HTERT RPE-1 (cell line): ENCODE measurements around the gene CRABP1.

Experiments used
- in situ Hi-C: fragments of 300-500 bp; cut with MboI; formaldehyde crosslinking; loops from 4 replicates; pipeline ENCODE4 v1.14.3; 2020; ENCODE audit warnings: low sequenced_read_pairs

CRABP1 gene

DNA sequence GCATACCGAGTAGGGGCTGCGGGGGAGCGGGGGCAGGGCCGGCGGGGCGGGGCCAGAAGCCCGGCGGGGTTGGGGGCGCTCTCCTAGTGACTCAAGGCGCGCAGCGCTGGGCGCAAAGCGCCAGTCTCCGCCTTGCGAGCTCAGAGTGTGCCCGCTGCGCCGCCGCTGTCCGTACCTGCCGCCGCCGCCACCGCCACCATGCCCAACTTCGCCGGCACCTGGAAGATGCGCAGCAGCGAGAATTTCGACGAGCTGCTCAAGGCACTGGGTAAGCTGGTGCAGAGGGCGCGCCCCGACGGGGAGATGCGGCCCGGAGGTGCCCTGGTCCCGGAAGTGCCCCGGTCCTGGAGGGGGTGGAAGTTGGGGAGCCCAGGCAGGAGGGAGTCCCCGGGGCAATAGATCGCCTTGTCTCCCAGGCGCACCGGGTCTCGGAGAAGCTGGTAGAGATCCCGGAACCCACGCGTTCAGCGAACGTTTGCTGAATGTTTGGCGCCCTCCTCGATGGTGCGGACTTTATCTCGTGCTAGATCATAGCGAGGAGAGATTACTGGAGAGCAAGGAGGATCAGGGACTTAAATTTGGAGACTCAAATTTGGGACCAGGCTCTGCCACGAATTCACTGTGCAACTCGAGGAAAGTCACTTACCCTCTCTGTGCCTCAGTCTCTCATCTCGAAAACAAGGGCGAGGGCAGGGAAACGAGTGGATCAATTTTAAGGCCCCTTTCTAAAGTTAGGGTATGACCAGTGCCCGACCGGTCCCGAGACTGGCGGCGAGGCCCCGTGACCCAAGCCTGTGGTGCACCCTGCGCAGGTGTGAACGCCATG lies at the start of gene CRABP1:
CRABP1 (plus strand) TSS at position 123 of the 826 bp plus-strand sequence; CDS start at position 199, 76 bp downstream.
- in situ Hi-C loops, result no loop called here

DNA sequence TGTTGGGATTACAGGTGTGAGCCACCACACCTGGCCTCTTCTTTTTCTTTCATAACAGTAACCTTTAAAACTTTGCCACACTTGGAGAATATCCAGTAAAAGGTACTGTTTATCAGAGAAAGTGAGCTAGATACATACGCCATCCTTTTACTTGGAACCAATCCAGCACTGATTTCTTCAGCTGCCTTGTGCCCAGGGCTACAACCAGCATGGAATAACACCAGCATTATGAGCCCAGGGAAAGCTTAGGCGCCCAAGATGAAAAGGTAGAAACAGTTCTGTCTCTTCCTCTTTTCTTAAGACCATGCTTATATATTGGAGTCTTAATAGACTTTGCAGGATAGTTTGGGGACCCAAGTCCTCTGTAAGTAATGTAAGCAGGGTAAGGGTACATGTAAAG lies 49.1 kb upstream of the CRABP1 start:
- in situ Hi-C loops, result no loop called here

DNA sequence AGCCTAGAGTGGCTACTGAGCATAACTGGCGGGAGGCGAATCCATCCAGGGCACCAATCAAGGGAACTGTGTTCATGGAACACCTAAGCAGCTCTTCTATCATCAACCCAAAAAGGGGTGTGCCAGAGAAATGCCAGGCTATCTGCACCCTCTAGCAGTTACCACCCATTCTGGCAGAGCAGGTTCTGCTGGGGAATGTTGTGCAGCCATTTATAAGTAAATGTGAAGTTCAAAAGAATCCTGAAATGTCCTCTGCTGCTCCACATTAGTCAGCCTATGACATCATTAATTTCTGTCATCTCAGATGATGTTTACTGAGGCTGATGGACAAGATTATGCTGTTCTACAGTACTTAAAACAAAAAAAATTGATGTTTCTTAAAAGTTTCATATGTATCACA lies 48.5 kb upstream of the CRABP1 start:
- in situ Hi-C loops, result no loop called here

DNA sequence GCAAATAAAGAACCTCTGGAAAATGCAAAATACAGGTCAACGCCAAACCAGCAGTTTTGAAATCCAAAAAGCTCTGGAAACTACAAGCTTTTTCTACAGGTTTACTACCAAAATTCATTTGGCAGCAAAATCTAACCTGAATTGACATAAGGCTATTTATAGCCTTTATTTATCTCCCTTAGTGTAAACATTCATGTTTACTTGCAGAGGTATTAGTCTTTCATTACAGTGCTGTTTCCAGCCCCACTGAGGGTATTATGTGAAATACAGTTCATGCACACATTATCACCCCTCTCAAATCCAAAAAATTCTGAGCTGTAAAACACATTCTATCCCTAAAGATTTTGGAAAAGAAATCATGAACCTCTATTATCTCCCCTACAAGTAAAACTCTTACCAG lies 47.9 kb upstream of the CRABP1 start:
- in situ Hi-C loops, result no loop called here

DNA sequence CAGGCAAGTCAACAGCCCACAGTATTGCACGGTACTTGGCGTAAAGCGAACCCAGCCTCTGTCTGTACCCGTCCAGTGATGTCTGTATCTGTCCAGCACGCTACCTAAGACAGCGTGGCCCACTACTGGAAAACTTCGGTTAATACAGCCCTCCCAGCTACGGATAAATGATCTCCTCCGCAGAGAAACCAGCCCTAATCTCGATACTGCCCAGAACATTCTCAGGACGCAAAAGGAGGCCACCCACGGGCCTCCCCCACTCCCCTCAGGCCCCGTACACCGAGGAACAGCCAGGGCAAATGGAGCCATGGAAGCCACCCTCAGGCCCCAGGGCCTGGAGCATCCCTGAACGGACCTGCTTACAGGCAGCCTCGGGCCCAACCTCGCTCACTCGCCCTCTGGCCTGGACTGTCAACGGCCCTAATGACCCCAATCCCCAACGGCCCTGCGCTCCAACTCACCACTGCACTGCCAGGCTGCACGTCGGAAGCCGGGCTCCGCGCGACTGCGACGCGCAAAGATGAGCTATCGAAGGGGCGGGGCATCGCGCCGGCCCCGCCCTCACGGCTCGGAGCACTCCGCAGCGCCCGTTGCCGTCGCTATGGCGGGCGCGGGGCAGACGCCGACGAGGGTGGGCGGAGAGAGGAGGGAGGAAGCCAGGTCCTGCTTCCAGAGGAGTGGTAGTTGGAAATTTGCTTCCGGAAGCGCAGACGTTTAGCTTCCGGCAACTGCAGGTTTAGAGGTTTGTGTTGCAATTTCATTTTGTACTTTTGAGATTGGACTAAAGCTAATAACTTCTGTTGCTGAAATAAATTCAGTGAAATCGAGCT lies 40.8 kb upstream of the CRABP1 start, which contains the start of gene SKIC8:
SKIC8 (minus strand) TSS at position 509 of the 830 bp plus-strand sequence. CDS start 3,923 bp downstream, outside the sequence.
- in situ Hi-C loops, result no loop called here

DNA sequence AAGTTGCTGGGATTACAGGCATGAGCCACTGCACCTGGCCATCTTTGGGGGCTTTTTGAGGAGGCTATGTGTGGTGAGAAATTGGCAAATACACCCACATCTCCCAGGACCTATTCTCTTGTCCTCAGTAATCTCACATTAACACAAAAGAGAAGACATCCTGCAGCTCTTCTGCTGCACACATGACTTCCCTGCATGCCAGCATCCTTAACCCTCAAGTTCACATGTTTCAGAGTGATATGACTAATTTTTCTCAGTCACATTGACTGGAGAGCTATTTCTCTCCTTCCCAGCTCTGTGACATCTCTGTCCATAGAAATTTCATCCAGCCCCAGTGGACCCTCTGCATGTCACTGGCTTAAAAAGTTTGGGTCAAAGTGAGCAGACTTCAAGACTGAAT lies 38.8 kb upstream of the CRABP1 start:
- in situ Hi-C loops, result no loop called here

DNA sequence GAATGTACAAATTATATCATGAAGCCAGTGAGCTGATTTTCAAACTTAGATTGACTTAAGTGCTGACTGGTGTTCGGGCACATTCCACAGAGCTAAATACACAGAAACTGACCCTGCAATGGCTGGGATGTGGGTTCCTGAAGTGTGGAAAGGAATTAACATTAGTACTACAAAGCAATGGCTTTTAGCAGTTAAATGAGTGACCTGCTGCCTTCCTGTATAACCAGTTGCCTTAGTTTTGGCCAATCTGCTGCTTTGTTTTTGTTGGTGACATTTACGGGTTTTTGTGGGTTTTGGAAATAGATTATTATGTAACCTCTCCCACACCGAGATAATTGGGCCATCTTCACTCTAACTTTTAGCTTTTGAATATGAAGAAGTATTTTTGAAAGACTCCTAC lies 38.3 kb upstream of the CRABP1 start:
- in situ Hi-C loops, result no loop called here

DNA sequence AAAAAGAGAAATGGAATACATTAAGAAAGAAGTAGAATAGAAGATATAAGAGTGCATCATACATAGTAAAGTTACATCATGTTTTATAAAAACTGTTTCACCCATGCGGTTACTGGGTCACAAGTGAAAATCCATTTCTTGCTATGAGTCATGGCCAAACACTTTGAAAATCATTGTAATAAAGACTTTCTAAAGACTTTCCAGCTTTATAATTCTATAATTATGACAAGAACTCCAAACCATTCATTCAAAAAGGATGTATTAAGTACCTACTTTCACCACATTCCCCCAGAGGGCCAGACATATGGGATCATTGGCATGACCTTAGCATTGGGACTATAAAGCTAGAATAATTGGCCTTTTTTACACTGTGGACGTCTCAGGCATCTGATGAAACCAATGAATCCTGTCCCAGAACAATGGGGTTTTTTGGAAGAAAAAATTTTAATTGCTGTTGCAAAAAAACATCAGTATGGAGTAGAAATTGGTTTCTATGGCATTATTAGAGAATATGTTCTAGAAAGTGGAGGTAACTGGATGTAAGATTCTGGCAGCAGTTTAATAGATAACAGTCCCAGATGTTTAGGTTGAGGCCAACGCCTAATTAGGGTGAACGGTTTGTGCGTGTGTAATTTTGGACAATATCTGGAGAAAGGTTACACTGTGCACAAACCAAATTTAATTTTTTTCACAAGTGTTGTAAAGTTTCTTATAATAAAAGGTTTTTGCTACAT lies 37.4 kb upstream of the CRABP1 start:
- in situ Hi-C loops, result no loop called here

DNA sequence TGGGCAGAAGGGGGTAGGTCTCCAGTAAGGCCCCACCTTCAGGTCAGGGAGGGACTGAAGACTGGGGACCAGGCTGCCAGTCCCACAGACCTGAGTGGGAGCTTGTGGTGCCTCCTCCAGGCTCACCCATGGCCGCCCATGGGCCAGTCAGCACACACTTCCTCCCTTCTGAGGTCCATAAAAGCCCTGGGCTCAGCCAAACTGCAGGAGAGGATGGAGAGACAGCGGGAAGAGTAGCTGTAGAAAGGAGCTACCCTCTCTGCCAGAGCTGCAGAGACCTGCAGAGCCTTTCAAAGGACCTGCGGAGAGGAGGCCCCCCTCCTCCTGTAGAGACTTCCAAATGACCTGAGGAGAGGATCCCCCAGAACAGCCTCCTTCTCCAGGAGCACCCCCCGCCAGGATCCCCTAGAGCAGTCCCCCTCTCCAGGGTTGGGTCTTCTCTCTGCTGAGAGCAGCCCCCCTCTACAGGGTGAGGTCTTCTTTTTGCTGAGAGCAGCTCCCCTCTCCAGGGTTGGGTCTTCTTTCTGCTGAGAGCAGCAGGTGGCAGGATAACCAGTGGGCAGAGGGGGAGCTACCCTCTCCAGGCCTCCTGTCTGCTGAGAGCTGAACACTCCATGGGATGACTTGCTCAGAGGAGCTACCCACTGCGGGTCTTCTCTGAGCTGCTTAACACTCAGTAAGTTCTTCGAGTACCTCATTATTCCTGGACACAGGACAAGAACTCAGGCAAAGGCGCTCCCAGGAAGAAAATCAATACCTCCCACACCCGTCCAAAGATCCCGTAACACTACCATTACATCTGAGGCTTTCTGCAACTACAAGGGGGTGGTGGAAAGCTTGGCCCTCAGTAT lies 35.7 kb upstream of the CRABP1 start:
- in situ Hi-C loops, result no loop called here

DNA sequence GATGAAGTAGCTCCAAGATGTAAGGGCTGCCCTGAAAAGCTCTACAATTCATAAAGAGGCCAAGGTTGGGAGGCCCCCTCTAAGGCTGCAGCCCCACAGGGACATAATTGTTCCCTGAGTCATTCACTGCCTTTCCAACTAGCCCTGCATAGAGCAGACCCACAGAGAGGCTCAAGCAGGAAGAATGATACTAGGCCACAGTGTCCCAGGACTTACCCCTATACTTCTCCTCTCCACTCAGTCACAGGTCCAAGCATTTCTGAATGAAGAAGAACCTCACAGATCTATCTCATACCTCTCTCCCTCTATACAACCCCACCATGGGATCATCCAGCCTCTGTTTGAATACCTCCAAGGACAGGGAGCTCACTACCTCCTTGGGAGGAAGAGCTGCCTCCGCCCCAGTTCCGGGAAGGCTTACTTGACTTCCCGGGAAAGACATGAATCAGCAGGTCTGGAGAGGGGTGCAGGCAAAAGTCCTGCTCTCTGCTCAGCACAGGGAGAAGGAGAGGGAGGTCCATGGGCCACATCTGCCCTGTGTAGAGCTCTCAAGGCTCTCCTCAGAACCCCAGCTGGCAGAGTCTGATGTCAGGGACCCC lies 33.9 kb upstream of the CRABP1 start:
- in situ Hi-C loops, result no loop called here

DNA sequence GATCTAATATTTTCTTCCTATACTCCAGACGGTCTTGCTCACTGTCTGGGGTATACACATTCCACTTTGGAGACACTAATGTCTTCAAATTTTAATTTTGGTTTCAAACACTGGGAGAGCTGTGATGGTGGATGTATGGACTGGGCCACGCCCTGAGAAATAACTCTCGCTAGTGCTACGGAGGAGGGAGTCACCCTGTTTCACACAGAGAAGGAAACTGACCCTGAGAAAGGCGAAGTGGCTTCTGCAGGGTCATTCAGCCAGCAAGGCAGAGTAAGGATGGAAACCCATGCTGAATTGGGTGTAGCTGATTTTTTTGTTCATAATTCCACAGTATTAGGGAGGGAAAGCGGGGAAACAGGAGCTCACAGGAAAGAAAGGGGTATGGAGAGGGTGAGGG lies 32.2 kb upstream of the CRABP1 start:
- in situ Hi-C loops, result no loop called here

DNA sequence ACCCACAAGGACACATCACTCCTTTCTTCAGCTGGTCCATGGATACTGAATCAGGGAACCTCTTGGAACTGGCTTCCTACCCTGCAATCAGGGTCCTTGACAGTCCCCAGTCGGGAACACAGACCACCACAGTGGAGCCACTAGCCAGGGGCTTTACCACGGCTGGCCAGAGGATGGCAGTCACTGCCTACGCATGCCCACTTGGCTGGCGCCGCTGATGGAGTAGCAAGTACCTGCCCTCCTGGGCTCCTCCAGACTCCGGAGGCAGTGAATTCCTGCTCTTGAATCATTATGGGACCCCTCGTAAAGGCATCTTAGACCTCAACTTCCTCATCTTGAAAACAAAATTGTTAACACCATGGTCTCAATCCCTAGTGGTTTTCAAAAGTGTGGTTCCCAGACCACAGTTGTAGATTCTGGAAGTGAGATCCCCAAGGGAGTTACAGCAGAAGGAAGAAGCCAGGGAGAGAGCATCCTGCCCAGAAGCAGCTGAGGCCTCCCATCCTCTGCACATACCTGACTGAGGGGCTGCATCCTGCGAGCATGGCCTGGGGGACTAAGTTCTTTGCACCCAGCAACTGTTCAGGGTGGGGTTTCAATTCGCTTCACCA lies 31.6 kb upstream of the CRABP1 start:
- in situ Hi-C loops, result no loop called here

DNA sequence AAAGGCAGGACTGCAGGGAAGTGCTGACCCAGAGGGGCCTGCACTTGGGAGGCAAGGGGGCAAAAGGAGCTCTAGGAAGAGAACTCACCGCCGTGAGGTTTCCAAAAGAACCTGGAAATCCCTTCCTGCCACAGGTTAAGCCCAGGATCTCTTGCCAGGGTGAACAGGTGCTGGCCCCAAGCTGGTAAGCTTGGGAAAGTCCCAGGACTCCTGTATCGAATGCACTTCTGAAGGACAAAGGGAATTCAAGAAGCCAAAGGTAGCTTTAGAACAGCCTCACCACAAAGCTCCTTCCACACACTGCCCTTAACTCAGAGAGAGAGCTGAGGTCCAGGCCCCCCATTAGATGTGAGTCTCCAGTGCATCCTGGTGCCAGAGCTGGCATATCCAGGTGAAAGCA lies 28.9 kb upstream of the CRABP1 start:
- in situ Hi-C loops, result no loop called here

DNA sequence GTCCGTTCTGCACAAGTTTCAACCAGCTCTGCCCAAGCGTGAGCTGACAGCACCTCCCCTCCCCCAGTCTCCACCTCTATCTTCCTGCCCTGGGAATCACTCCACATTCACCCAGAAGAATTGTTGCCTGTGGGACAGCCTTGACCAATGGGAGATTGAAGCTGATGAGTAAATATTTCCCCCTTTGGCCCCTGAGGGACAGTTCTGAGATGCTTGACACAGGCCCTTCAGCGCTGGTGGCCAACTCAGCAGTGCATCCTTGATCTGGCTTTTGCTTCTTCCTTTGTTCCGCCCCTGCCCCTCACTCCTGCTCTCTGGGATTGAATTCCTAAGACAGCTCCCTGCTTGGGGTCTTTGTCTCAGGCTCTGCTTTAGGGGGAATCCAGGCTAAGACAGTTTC lies 27.6 kb upstream of the CRABP1 start:
- in situ Hi-C loops, result no loop called here

DNA sequence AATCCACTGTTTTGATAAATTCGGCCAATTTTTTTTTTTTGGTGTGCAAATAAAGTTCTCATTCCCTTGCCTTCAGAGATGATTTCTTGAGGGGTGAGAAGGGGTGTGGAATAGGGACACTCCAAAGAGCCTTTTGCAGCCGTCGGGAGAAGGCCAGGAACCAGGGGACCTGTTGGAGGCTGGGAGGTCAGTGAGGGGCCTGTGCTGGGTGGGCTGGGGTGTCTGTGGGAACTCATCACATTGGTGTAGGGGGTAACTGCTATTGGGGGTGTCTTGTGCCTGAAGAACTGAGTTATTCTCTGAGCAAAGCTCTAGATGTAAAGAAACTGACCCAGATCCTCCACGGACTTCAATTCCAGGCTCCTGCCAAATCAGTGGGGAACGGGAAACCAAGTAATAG lies 27.2 kb upstream of the CRABP1 start:
- in situ Hi-C loops, result no loop called here

DNA sequence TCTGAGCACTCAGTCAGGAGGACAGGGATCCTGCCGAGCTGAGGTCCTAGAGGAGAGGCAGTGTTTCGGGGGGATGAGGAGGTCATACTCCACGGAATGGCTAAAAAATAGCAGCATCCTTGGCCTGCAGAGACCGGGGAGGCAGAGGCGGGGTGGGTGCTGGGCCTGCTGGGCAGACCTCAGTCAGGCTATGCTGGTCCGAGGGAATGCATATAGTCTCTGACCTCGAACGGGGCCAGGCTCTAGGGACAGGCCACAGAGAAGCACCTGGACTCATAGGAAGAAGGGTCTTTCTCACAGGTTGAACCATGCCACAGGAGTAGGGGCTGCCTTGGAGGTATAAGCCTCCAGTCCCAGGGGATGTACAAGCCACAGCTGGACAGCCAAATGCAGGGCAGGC lies 26.8 kb upstream of the CRABP1 start:
- in situ Hi-C loops, result no loop called here

DNA sequence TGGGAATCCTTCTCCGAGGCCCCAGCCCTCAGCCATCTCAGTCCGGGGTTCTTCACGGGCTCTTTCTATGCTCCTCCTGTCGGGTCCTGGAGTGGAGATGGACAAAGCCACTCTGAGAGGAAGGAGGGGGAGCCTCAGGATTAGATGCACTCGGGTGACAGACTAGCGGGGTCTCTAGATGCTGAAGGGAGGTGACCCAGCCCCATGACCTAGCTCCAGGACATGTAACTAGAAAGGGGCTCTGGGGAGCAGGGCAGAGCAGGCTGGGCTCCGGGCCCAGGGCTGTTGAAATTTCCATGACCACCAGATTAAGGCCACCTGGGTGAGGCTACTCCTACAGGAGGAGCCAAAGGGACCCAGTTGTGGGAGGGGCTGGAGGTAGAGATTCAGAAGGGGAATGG lies 26.0 kb upstream of the CRABP1 start:
- in situ Hi-C loops, result no loop called here

DNA sequence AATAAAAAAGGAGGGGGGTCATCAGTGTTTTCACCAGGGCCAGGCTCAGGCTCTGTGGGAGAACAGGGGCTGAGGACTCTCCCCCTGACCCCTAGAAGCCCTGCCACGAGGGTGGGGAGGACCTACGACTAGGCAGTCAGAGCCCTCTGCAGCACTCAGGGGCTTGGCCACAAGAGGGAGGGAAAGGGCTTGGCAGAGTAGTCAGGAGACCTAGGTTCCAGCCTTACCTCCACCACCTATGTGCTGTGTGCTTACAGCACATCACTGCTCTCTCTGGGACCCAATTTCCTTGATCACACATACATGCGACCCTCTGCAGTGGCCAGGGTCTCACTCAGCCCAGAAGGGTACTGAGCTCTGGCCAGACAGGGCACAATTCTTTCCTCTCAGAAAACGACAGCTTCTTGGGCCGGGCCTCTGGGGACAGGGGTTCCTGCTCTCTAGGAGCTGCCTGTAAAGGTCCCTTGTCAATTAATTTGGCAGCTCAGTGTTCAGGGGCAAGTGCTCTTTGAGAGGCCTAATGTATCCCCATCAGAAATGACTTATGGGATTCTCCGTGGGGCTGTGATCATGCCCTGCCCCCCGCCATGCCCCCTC lies 24.4 kb upstream of the CRABP1 start:
- in situ Hi-C loops, result no loop called here
